Hepatocyte (in vitro differentiated cells): ENCODE results near the gene TM6SF1.

Source experiments
- EZH2 ChIP-seq: fragments of 200-600 bp; sonication (generic); IDR thresholded peaks from 2 replicates; pipeline ENCODE4 v1.6.1; 2016; ENCODE audit warnings: antibody characterized with exemption, mild to moderate bottlenecking, borderline replicate concordance
- EZH2phosphoT487 ChIP-seq: fragments of 200-600 bp; sonication (generic); IDR thresholded peaks from one replicate; pipeline ENCODE4 v1.6.1; 2018; ENCODE audit warnings: antibody characterized with exemption, mild to moderate bottlenecking, low read depth, moderate library complexity; ENCODE audit not compliant: unreplicated experiment, severe bottlenecking
- TF ChIP-seq, protein P1 (sequence below): fragments of 200-600 bp; sonication (generic); IDR thresholded peaks from 2 replicates; pipeline ENCODE4 v1.5.1; 2016; ENCODE audit warnings: antibody characterized with exemption, mild to moderate bottlenecking; ENCODE audit not compliant: poor library complexity

DNA sequence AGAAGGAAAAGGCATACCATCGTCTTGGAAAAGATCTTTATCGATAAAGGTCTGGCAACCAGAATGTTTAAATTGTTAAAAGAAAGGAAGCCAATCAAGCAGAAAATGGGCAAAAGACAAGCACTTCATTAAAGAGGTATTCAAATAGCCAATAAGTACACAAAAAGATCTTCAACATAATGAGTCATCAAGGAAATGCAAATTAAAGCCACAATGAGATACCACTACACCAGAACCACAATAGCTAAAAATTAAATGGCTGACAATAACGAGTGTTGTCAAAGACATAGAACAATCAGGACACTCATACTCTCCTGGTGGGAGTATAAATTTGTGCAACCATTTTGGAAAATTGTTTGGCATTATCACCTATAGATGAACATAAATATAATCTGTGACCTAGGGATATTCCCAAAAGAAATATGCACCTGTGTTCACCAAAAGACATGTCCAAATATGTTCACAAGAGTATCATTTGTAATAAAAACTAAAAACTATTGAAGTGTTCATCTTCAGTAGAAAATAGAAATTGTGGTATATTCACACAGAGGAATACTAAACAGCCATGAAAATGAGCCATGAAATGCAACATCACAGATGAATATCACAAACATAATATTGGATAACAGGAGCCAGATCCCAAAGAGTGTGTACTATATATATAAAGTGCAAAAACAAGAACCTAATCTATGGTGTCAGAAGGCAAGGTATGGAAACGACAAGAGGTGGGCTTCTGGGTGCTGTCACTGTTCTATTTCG is 26.0 kb upstream of the TM6SF1 start:
- TF ChIP-seq, protein P1, sequence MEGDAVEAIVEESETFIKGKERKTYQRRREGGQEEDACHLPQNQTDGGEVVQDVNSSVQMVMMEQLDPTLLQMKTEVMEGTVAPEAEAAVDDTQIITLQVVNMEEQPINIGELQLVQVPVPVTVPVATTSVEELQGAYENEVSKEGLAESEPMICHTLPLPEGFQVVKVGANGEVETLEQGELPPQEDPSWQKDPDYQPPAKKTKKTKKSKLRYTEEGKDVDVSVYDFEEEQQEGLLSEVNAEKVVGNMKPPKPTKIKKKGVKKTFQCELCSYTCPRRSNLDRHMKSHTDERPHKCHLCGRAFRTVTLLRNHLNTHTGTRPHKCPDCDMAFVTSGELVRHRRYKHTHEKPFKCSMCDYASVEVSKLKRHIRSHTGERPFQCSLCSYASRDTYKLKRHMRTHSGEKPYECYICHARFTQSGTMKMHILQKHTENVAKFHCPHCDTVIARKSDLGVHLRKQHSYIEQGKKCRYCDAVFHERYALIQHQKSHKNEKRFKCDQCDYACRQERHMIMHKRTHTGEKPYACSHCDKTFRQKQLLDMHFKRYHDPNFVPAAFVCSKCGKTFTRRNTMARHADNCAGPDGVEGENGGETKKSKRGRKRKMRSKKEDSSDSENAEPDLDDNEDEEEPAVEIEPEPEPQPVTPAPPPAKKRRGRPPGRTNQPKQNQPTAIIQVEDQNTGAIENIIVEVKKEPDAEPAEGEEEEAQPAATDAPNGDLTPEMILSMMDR: no peak
- TF ChIP-seq EZH2phosphoT487 (no peak), EZH2 (no peak)
